ENCODE measurements around the gene KLK5.
"Not testable (repeated sequence)": the region's sequence is repeated elsewhere in the genome, so short reads cannot be mapped to it uniquely, and the experiment has no call there.

The KLK5 gene

DNA sequence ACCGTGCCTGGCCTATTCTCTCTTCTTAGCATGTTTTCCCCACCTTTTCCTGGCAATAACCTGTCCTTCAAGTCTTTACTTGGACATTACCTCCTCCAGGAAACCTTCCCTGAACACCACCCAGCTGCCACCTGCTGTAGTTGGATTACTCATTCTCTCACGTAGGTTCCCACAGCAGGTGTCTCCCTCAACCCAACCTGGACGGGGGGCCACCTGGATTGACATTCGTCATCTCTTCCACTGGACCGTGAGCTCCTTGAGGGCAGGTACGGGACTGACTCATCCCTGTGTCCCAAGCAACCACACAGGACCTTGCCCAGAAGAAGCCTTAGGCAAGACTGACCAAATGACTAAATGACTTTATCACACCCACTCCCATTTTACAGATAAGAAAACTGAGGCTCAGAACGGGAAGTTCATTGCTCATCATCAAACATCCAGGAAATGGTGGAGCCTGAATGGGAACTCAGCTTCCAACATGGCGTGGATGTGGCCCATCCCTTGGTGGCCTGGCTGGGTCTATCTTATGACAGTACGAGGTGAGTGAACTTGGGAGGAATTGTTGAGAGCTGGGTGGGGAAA lies 20.0 kb upstream of the KLK5 start:
- Histone ChIP-seq H3K27ac (ENCODE audit: insufficient read depth, low read length, poor library complexity, severe bottlenecking) (no peak overlapping the region), H3K27me3 (replicated peaks; ENCODE audit: control insufficient read depth, insufficient read depth, low read length, poor library complexity, severe bottlenecking) (no peaks in the 10 kb centered on the region), H3K36me3 (ENCODE audit: control insufficient read depth, insufficient read depth, low read length) (no peaks in the 10 kb centered on the region), H3K9me3 (ENCODE audit: control insufficient read depth, low read length) (no peaks in the 10 kb centered on the region), H3K4me3 (ENCODE audit: insufficient read depth, low read depth, low read length, poor library complexity, severe bottlenecking) (no peak overlapping the region), H3K4me1 (ENCODE audit: control insufficient read depth, insufficient read depth, low read length, poor library complexity, severe bottlenecking) (no peaks in the 10 kb centered on the region)
- no peak for DNase-seq

- not testable (repeated sequence) for H3K4me1 ChIP-seq (ENCODE audit: control insufficient read depth, insufficient read depth, low read length, poor library complexity, severe bottlenecking); H3K9me3 ChIP-seq (ENCODE audit: control insufficient read depth, low read length); H3K36me3 ChIP-seq (ENCODE audit: control insufficient read depth, insufficient read depth, low read length); DNase-seq; H3K27me3 ChIP-seq (replicated peaks; ENCODE audit: control insufficient read depth, insufficient read depth, low read length, poor library complexity, severe bottlenecking); H3K4me3 ChIP-seq (ENCODE audit: insufficient read depth, low read depth, low read length, poor library complexity, severe bottlenecking); H3K27ac ChIP-seq (ENCODE audit: insufficient read depth, low read length, poor library complexity, severe bottlenecking)
Observed at GRCh38 chr19:50969810-50970209, 17.0 kb upstream of the KLK5 start.

DNA sequence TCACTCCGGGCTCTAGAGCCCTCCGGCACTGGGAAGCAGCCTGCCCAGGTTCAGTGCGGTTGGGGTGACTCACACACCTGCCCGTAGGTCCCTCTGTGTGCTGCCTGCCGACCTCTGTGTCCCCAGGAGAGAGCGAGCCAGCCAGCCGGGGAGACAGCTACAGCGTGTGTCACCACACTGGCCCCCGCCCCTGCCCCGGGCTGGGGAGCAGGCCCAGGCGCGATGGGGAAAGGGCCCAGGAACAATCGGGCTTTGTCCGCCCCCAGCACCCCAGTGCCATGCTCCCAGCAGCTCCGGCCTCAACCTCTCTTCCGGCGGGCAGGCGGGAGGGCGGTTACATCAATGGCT lies 16.5 kb upstream of the KLK5 start, which contains the start of gene KLK6:
TSS of gene KLK6 (minus strand) at position 179 of the 348 bp plus-strand sequence. CDS start 1,487 bp downstream, outside the sequence.
- Histone ChIP-seq H3K4me1 (ENCODE audit: control insufficient read depth, insufficient read depth, low read length, poor library complexity, severe bottlenecking) (no peaks in the 10 kb centered on the region), H3K9me3 (ENCODE audit: control insufficient read depth, low read length) (no peaks in the 10 kb centered on the region), H3K36me3 (ENCODE audit: control insufficient read depth, insufficient read depth, low read length) (no peaks in the 10 kb centered on the region), H3K27ac (ENCODE audit: insufficient read depth, low read length, poor library complexity, severe bottlenecking) (no peak within 1 kb of the TSS), H3K27me3 (replicated peaks; ENCODE audit: control insufficient read depth, insufficient read depth, low read length, poor library complexity, severe bottlenecking) (no peaks in the 10 kb centered on the region), H3K4me3 (ENCODE audit: insufficient read depth, low read depth, low read length, poor library complexity, severe bottlenecking) (no peak within 1 kb of the TSS)
- DNase-seq = no peak

- Histone ChIP-seq H3K9me3 (ENCODE audit: control insufficient read depth, low read length) (no peaks in the 10 kb centered on the region), H3K4me1 (ENCODE audit: control insufficient read depth, insufficient read depth, low read length, poor library complexity, severe bottlenecking) (no peaks in the 10 kb centered on the region), H3K36me3 (ENCODE audit: control insufficient read depth, insufficient read depth, low read length) (no peaks in the 10 kb centered on the region), H3K27me3 (replicated peaks; ENCODE audit: control insufficient read depth, insufficient read depth, low read length, poor library complexity, severe bottlenecking) (no peaks in the 10 kb centered on the region), H3K4me3 (ENCODE audit: insufficient read depth, low read depth, low read length, poor library complexity, severe bottlenecking) (no peak overlapping the region), H3K27ac (ENCODE audit: insufficient read depth, low read length, poor library complexity, severe bottlenecking) (no peak overlapping the region)
- DNase-seq = no peak
Observed at GRCh38 chr19:50968716-50969412, 16.0 kb upstream of the KLK5 start.

DNA sequence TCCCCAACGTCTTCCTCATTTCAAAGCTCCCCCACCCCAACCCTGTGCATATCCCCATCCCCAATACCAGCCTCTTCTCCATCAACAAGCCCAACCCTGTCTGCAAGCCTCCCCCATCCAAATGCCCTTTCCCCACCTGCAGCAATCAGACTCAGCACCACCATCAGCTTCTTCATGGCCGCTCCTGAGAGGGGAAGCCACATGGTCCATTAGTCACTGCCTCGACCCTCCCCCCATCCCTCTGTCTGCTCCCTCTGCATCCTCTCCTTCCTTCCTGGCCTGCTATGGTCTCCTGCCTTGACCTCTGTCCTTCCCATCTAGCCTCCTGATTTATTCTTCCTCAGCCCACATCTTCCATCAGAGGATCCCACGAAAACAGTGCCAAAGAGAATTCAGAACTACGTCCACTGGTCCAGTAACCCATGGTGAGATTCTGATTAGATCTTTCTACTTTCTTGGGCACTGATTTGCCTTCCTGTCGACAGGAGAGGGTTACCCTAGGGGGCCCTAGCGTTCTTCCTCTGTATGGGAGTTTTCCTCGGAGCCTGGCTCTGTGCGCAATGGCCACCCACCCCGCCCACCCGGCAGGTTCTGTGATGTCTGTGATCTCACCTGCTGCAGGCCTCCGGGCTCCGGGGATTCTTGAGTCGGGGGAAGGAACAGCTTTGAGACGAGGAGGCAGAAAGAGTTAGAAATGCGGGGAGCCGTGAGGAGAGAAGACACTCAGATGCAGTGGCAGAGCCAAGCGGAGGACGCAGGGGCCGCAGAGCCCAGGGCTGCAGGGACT lies 15.3 kb upstream of the KLK5 start:
- DNase-seq = no peak
- no peaks in the 10 kb centered on the region for H3K36me3 ChIP-seq (ENCODE audit: control insufficient read depth, insufficient read depth, low read length)
- no peaks in the 10 kb centered on the region for H3K4me1 ChIP-seq (ENCODE audit: control insufficient read depth, insufficient read depth, low read length, poor library complexity, severe bottlenecking)
- no peak overlapping the region for H3K4me3 ChIP-seq (ENCODE audit: insufficient read depth, low read depth, low read length, poor library complexity, severe bottlenecking)
- H3K27me3 ChIP-seq (replicated peaks; ENCODE audit: control insufficient read depth, insufficient read depth, low read length, poor library complexity, severe bottlenecking) = no peaks in the 10 kb centered on the region
- no peak overlapping the region for H3K27ac ChIP-seq (ENCODE audit: insufficient read depth, low read length, poor library complexity, severe bottlenecking)
- H3K9me3 ChIP-seq (ENCODE audit: control insufficient read depth, low read length) = no peaks in the 10 kb centered on the region

GRCh38 chr19:50964266-50964665 lies 11.4 kb upstream of the KLK5 start:
- Histone ChIP-seq H3K27ac (ENCODE audit: insufficient read depth, low read length, poor library complexity, severe bottlenecking) (no peak overlapping the region), H3K27me3 (replicated peaks; ENCODE audit: control insufficient read depth, insufficient read depth, low read length, poor library complexity, severe bottlenecking) (no peaks in the 10 kb centered on the region), H3K9me3 (ENCODE audit: control insufficient read depth, low read length) (no peaks in the 10 kb centered on the region), H3K4me1 (ENCODE audit: control insufficient read depth, insufficient read depth, low read length, poor library complexity, severe bottlenecking) (no peaks in the 10 kb centered on the region), H3K4me3 (ENCODE audit: insufficient read depth, low read depth, low read length, poor library complexity, severe bottlenecking) (no peak overlapping the region), H3K36me3 (ENCODE audit: control insufficient read depth, insufficient read depth, low read length) (no peaks in the 10 kb centered on the region)
- DNase-seq = no peak

DNA sequence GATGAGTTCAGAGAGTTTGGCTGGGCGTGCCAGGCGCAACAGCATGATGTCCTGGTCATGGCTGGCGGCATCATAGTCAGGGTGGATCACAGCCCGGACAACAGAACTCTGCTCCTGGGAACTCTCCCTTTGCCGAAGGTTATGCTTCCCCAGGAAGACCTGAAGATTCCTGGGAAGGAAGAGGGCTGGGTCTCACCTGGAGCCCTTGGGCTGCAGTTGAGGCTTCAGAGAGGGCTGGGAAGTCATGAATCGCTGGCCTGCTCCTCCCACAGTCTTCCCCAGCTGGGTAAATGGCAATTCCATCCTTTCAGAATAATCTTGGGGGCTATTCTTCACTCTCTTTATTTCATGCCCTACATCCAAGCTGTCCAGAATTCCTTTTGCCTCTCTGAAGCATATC lies 10.5 kb upstream of the KLK5 start:
- Histone ChIP-seq H3K27me3 (replicated peaks; ENCODE audit: control insufficient read depth, insufficient read depth, low read length, poor library complexity, severe bottlenecking) (no peaks in the 10 kb centered on the region), H3K4me1 (ENCODE audit: control insufficient read depth, insufficient read depth, low read length, poor library complexity, severe bottlenecking) (no peaks in the 10 kb centered on the region), H3K36me3 (ENCODE audit: control insufficient read depth, insufficient read depth, low read length) (no peaks in the 10 kb centered on the region), H3K4me3 (ENCODE audit: insufficient read depth, low read depth, low read length, poor library complexity, severe bottlenecking) (no peak overlapping the region), H3K9me3 (ENCODE audit: control insufficient read depth, low read length) (no peaks in the 10 kb centered on the region), H3K27ac (ENCODE audit: insufficient read depth, low read length, poor library complexity, severe bottlenecking) (no peak overlapping the region)
- no peak for DNase-seq

DNA sequence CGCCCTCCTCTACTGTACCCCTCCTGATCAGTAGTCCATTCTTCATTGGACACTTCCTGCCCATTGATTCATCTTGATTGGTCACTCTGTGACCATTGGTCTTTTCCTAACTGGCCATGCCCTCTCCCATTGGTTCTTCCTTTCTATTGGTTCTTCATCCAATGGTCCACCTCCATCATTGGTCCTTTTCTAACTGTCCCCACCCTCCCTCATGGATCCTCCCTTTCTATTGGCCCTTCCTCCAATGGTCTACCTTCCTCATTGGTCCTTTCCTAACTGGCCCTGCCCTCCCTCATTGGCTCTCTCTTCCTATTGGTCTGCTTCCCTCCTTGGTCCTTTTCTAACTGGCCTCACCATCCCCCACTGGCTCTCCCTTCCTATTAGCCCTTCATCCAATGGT lies 9.4 kb upstream of the KLK5 start:
- Histone ChIP-seq H3K4me1 (ENCODE audit: control insufficient read depth, insufficient read depth, low read length, poor library complexity, severe bottlenecking) (no peaks in the 10 kb centered on the region), H3K27ac (ENCODE audit: insufficient read depth, low read length, poor library complexity, severe bottlenecking) (no peak overlapping the region), H3K9me3 (ENCODE audit: control insufficient read depth, low read length) (no peaks in the 10 kb centered on the region), H3K27me3 (replicated peaks; ENCODE audit: control insufficient read depth, insufficient read depth, low read length, poor library complexity, severe bottlenecking) (no peaks in the 10 kb centered on the region), H3K36me3 (ENCODE audit: control insufficient read depth, insufficient read depth, low read length) (no peaks in the 10 kb centered on the region), H3K4me3 (ENCODE audit: insufficient read depth, low read depth, low read length, poor library complexity, severe bottlenecking) (no peak overlapping the region)
- no peak for DNase-seq

DNA sequence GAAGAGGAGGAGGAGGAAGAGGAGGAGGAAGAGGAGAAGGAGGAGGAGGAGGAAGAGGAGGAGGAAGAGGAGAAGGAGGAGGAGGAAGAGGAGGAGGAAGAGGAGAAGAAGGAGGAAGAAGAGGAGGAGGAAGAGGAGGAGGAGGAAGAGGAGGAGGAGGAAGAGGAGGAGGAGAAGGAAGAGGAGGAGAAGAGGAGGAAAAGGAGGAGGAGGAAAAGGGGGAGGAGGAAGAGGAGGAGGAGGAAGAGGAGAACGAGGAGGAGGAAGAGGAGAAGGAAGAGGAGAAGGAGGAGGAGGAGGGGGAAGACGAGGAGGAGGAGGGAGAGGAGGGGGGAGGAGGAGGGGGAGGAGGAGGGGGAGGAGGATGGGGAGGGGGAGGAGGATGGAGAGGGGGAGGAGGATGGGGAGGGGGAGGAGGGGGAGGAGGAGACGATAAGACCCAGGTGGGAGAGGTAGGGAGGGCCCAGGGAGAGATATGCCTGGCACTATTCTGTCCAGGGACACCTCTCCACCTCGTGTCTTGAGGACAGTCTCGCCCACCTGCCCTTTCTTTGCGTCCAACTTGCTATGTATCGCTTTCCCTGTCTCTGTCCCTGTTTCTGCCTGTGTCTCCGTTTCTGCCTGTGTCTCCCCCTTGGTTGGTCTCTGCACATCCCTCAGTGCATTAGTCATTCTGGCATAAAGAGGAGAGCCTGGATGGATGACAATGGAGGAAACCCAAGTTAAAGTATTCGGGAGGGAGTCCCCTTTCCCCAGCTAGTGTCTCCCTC lies 7.1 kb upstream of the KLK5 start:
- DNase-seq = no peak
- no peak overlapping the region for H3K4me3 ChIP-seq (ENCODE audit: insufficient read depth, low read depth, low read length, poor library complexity, severe bottlenecking)
- no peaks in the 10 kb centered on the region for H3K27me3 ChIP-seq (replicated peaks; ENCODE audit: control insufficient read depth, insufficient read depth, low read length, poor library complexity, severe bottlenecking)
- H3K4me1 ChIP-seq (ENCODE audit: control insufficient read depth, insufficient read depth, low read length, poor library complexity, severe bottlenecking) = no peaks in the 10 kb centered on the region
- no peak overlapping the region for H3K27ac ChIP-seq (ENCODE audit: insufficient read depth, low read length, poor library complexity, severe bottlenecking)
- no peaks in the 10 kb centered on the region for H3K9me3 ChIP-seq (ENCODE audit: control insufficient read depth, low read length)
- no peaks in the 10 kb centered on the region for H3K36me3 ChIP-seq (ENCODE audit: control insufficient read depth, insufficient read depth, low read length)
